ENCODE measurements around the gene SDF4. TPM values are rescaled to one million over a fixed set of nuclear protein-coding genes. Genes with fewer than 3 reads are reported as not detected.
A peak's percentile ranks its signal among the peaks of the same experiment; 100 is the strongest.

Gene SDF4
- total and polyA plus RNA-seq, 2 of the 13 experiments (the other 11 are each of a cell fraction or from before 2014, with no cell fraction given): 80.8 to 107 TPM

DNA sequence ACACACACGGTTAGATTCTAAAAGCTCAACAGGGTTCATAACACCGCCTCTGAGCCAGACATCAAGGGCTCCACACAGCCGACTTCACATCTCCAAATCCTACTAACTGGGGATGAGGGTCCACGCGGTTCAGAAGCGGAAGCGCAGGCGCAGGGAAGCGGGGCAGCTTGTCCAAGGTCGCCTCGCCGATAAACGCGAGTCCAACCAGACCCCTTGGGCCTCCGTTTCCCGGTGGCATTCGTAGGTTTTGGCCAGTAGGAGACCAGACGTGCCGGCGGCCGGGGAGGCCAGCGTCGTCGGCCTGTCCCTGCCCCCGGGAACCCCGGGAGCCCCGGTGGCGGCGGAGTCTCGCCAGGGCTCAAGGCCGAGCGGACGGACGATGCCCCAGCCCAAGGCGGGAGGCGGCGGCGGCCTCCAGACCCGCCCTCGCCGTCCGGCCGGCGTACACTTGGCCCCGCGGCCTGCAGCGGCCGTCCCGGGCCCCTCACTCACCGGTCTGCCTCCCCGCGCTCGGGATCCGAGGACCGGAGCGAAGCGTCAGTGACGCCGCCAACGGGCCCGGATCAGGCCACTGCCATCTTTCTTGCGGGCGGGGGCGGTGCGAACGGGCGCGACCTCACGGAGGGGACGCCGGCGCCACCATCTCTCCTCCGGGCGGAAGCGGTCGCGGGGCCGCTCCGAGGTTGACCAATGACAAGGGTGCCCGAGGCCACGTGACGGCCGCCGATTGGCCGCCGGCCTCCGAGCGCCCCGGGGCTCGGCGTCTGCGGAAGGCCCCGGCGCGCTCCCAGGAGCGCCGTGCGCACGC lies at the start of gene SDF4 (continued):
- TF ChIP-seq, protein P1, sequence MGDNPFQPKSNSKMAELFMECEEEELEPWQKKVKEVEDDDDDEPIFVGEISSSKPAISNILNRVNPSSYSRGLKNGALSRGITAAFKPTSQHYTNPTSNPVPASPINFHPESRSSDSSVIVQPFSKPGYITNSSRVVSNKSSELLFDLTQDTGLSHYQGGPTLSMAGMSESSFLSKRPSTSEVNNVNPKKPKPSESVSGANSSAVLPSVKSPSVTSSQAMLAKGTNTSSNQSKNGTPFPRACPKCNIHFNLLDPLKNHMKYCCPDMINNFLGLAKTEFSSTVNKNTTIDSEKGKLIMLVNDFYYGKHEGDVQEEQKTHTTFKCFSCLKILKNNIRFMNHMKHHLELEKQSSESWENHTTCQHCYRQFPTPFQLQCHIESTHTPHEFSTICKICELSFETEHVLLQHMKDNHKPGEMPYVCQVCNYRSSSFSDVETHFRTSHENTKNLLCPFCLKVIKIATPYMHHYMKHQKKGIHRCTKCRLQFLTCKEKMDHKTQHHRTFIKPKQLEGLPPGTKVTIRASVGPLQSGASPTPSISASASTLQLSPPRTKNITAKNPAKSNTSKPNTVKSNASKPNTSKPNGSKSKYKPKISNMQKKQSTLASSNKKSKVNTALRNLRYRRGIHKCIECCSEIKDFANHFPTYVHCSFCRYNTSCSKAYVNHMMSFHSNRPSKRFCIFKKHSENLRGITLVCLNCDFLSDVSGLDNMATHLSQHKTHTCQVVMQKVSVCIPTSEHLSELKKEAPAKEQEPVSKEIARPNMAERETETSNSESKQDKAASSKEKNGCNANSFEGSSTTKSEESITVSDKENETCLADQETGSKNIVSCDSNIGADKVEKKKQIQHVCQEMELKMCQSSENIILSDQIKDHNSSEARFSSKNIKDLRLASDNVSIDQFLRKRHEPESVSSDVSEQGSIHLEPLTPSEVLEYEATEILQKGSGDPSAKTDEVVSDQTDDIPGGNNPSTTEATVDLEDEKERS (CRISPR knock-in tag; IDR thresholded peaks at IDR 0.05): no peak
- TF ChIP-seq ZNF816 (CRISPR knock-in tag; IDR thresholded peaks at IDR 0.05; ENCODE audit: borderline replicate concordance): no peak
- no peak for TF ChIP-seq MTF2 (CRISPR knock-in tag; IDR thresholded peaks at IDR 0.05; ENCODE audit: borderline replicate concordance)
- TF ChIP-seq, protein P2, sequence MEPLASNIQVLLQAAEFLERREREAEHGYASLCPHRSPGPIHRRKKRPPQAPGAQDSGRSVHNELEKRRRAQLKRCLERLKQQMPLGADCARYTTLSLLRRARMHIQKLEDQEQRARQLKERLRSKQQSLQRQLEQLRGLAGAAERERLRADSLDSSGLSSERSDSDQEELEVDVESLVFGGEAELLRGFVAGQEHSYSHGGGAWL (CRISPR knock-in tag; IDR thresholded peaks at IDR 0.05): no peak; the same call in none of the 2 replicates
- TF ChIP-seq TBX2 (CRISPR knock-in tag; IDR thresholded peaks at IDR 0.05; ENCODE audit: borderline replicate concordance): peak; percentile 76
- TF ChIP-seq CCAR2 (optimal IDR thresholded peaks at IDR 0.05; ENCODE audit: low read depth, low read length): no peak
- TF ChIP-seq SALL1 (CRISPR knock-in tag; IDR thresholded peaks at IDR 0.05): peak; percentile 74
- TF ChIP-seq KLF11 (CRISPR knock-in tag; IDR thresholded peaks at IDR 0.05): no peak
- no peak for TF ChIP-seq ISX (CRISPR knock-in tag; conservative IDR thresholded peaks at IDR 0.05)
- TF ChIP-seq MAFG (CRISPR knock-in tag; IDR thresholded peaks at IDR 0.05): no peak
- TF ChIP-seq ZNF251 (CRISPR knock-in tag; IDR thresholded peaks at IDR 0.05): no peak
- TF ChIP-seq, protein P3, sequence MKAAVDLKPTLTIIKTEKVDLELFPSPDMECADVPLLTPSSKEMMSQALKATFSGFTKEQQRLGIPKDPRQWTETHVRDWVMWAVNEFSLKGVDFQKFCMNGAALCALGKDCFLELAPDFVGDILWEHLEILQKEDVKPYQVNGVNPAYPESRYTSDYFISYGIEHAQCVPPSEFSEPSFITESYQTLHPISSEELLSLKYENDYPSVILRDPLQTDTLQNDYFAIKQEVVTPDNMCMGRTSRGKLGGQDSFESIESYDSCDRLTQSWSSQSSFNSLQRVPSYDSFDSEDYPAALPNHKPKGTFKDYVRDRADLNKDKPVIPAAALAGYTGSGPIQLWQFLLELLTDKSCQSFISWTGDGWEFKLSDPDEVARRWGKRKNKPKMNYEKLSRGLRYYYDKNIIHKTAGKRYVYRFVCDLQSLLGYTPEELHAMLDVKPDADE (CRISPR knock-in tag; IDR thresholded peaks at IDR 0.05): no peak
- TF ChIP-seq ZNF572 (CRISPR knock-in tag; IDR thresholded peaks at IDR 0.05): no peak
- peak; percentile 86 for TF ChIP-seq ZNF343 (CRISPR knock-in tag; IDR thresholded peaks at IDR 0.05)
- no peak for TF ChIP-seq RBM22 (optimal IDR thresholded peaks at IDR 0.05; ENCODE audit: low read length)
- peak; percentile 66 for TF ChIP-seq ASH2L (IDR thresholded peaks at IDR 0.05; ENCODE audit: insufficient read length, low read depth, low read length)
- peak; percentile 78; the same call in 1 of the 2 replicates for TF ChIP-seq RARG (CRISPR knock-in tag; IDR thresholded peaks at IDR 0.05; ENCODE audit: low read depth)
- no peak for TF ChIP-seq ZNF660 (CRISPR knock-in tag; IDR thresholded peaks at IDR 0.05; ENCODE audit: borderline replicate concordance, low read depth)
- peak; percentile 66 for TF ChIP-seq ZNF143 (CRISPR knock-in tag; IDR thresholded peaks at IDR 0.05)
- TF ChIP-seq ZNF446 (CRISPR knock-in tag; IDR thresholded peaks at IDR 0.05): no peak
- TF ChIP-seq, protein P4, sequence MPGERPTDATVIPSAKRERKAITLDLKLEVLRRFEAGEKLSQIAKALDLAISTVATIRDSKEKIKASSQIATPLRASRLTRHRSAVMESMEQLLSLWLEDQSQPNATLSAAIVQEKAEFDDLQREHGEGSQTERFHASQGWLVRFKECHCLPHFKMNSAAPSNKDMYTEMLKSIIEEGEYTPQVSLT (CRISPR knock-in tag; IDR thresholded peaks at IDR 0.05; ENCODE audit: borderline replicate concordance, low read depth): no peak
- peak; percentile 23; the same call in 1 of the 2 replicates for TF ChIP-seq SIN3A (IDR thresholded peaks at IDR 0.05; ENCODE audit: borderline replicate concordance, low read depth, low read length)
- TF ChIP-seq, protein P5, sequence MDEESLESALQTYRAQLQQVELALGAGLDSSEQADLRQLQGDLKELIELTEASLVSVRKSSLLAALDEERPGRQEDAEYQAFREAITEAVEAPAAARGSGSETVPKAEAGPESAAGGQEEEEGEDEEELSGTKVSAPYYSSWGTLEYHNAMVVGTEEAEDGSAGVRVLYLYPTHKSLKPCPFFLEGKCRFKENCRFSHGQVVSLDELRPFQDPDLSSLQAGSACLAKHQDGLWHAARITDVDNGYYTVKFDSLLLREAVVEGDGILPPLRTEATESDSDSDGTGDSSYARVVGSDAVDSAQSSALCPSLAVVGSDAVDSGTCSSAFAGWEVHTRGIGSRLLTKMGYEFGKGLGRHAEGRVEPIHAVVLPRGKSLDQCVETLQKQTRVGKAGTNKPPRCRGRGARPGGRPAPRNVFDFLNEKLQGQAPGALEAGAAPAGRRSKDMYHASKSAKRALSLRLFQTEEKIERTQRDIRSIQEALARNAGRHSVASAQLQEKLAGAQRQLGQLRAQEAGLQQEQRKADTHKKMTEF (CRISPR knock-in tag; IDR thresholded peaks at IDR 0.05): peak; percentile 75; the same call in 1 of the 2 replicates
- no peak; the same call in 1 of the 2 replicates for TF ChIP-seq ZNF44 (CRISPR knock-in tag; IDR thresholded peaks at IDR 0.05)
